Gastroesophageal sphincter (tissue), 4 donors: Measurements from ENCODE around the gene VEZF1. TPM values are rescaled to one million over a fixed set of nuclear protein-coding genes. Genes with fewer than 3 reads are reported as not detected.

ENCODE experiments used
- ATAC-seq: fragments of 150-250 bp; one replicate; pipeline ENCODE4 v1.9.1; 2016; ENCODE audit warnings: mild to moderate bottlenecking, moderate library complexity
- H3K27ac ChIP-seq, 4 donors: fragments of 200-600 bp; sonication (generic) in 3 of 4; 1 replicate in 3 of 4; 2 replicates in 1 of 4; pipeline ENCODE4 v1.5.1; 2016 to 2019
- H3K27me3 ChIP-seq: fragments of 200-600 bp; sonication (generic); one replicate; pipeline ENCODE4 v1.5.1; 2019
- H3K36me3 ChIP-seq, 2 donors: fragments of 200-600 bp; sonication (generic); one replicate each; pipeline ENCODE4 v1.5.1; 2019; ENCODE audit warnings: control low read depth in 1 of 2
- H3K4me1 ChIP-seq, 3 donors: fragments of 200-600 bp; sonication (generic); 1 replicate in 2 of 3; 2 replicates in 1 of 3; pipeline ENCODE4 v1.5.1; 2016 to 2019; ENCODE audit warnings: control low read depth in 2 of 3
- H3K4me3 ChIP-seq, 2 donors: fragments of 200-600 bp; sonication (generic); one replicate each; pipeline ENCODE4 v1.5.1; 2019; ENCODE audit warnings: mild to moderate bottlenecking in 1 of 2, moderate library complexity in 1 of 2
- H3K9me3 ChIP-seq, 3 donors: fragments of 200-600 bp; sonication (generic); one replicate each; pipeline ENCODE4 v1.5.1; 2017 to 2019; ENCODE audit warnings: control low read depth in 2 of 3
- CTCF ChIP-seq, 4 experiments: fragments of 200-600 bp in 2 of 4; fragments of 450-650 bp in 2 of 4; sonication (generic) in 1 of 4; IDR thresholded peaks; one replicate each; pipeline ENCODE4 v1.5.1; 2017 to 2019; ENCODE audit warnings: antibody characterized with exemption in 4 of 4, mild to moderate bottlenecking in 2 of 4, moderate library complexity in 2 of 4
- EP300 ChIP-seq: sonication (generic); formaldehyde crosslinking; IDR thresholded peaks from one replicate; pipeline ENCODE4 v1.6.1; 2017; ENCODE audit warnings: antibody characterized with exemption, mild to moderate bottlenecking
- POLR2A ChIP-seq, 2 donors: fragments of 450-650 bp; IDR thresholded peaks; one replicate each; pipeline ENCODE4 v1.6.1; 2017; ENCODE audit warnings: antibody characterized with exemption in 2 of 2, mild to moderate bottlenecking in 2 of 2, moderate library complexity in 1 of 2
- POLR2AphosphoS5 ChIP-seq: sonication (generic); formaldehyde crosslinking; IDR thresholded peaks from one replicate; pipeline ENCODE4 v1.6.1; 2017; ENCODE audit warnings: antibody characterized with exemption
- WGBS, 2 donors: methylation state at CpG; one replicate each; pipeline ENCODE4 v1.1.5; 2018; ENCODE audit warnings: low coverage in 1 of 2; 5-methylcytosine and 5-hydroxymethylcytosine counted together
- total RNA-seq, 4 donors: library from RNA; depleted of rRNA; stranded (reverse); fragments of >200 nt; gene quantifications; one replicate each; pipeline ENCODE4 v1.1.0, GENCODE V29; 2016

Gene VEZF1
- total RNA-seq, 4 donors from 2014 or later = 115 to 148 (median 132) TPM

DNA sequence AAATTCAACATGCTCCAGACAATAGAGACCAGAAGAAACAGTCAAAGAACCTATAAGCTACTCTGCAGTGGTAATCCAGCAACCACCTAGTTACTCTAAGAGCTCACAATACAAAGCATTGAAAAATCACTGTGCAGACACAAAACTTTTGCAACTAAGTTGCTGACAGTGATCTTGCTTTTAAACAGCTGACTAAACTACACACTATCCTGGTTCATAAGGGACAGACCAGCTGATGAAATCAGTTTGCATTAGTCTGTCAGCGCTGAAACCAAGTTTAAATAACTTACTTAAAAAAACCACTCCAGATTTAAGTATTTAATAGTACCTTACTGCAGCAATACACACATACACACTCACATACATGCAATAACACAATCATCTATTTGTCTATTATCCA is 4.6 kb downstream of the VEZF1 start:
- TF ChIP-seq EP300 = no peak
- no peak for TF ChIP-seq POLR2AphosphoS5
- Histone ChIP-seq H3K27me3 (no peaks in the 10 kb centered on the region), H3K27ac (peak overlapping the region; percentile 77 to 98 (median 95)), H3K9me3 (no peaks in the 10 kb centered on the region), H3K4me3 (no peak overlapping the region), H3K4me1 (peaks cover 27 to 82% (median 39%) of the 10 kb centered on the region in 3 donors), H3K36me3 (peaks cover 10 to 37% of the 10 kb centered on the region in 2 donors)
- ATAC-seq = no peak
- WGBS, 2 donors = 18 to 64% methylated on average over 1 of the region's 1 CpG

DNA sequence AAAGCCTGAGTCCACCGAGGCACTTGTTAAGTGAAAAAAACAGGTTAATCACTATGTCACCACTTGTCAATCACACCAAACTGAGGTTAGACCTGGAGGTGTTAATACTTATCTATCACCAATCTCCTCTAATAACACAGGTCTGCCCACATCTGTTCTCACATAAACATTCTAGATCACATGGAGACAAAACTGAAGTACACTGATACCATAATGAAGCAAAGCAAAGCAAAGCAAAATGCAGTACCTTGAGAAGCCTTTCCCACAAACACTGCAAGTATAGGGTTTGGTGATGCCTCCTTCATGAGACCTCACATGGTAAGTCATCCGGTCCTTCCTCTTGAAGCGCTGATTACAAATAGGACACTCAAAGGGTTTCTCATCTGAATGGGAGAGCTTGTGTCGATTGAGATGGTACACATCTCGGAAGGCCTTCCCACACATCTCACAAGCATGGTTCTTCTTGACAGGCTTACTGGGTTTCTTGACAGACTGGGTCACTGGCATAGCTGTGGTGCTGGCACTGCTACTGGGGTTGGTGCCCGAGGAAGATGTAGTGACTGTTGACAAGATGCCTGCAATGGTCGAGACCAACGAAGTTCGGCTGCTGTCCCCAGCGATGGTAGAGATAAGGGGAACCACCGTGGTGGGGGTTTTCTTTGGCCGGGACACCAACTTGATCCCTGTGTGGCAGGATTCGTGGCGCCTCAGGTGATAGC is 5.4 kb downstream of the VEZF1 start:
- 53 to 69% methylated on average over 10 to 12 of the region's 14 CpGs for WGBS, 2 donors
- H3K4me3 ChIP-seq = peak overlapping the region in 1 of 2 donors; percentile 1
- H3K27me3 ChIP-seq = no peaks in the 10 kb centered on the region
- H3K9me3 ChIP-seq = no peaks in the 10 kb centered on the region
- ATAC-seq = no peak
- peaks cover 10 to 46% of the 10 kb centered on the region in 2 donors for H3K36me3 ChIP-seq
- no peak for TF ChIP-seq POLR2AphosphoS5
- no peak for TF ChIP-seq EP300
- TF ChIP-seq POLR2A (IDR thresholded peaks at IDR 0.05) = no peak
- TF ChIP-seq CTCF (IDR thresholded peaks at IDR 0.05) = no peak
- H3K4me1 ChIP-seq = peaks cover 27 to 89% (median 39%) of the 10 kb centered on the region in 3 donors
- H3K27ac ChIP-seq = peak overlapping the region in 3 of 4 donors; percentile 77 to 98 (median 96)

DNA sequence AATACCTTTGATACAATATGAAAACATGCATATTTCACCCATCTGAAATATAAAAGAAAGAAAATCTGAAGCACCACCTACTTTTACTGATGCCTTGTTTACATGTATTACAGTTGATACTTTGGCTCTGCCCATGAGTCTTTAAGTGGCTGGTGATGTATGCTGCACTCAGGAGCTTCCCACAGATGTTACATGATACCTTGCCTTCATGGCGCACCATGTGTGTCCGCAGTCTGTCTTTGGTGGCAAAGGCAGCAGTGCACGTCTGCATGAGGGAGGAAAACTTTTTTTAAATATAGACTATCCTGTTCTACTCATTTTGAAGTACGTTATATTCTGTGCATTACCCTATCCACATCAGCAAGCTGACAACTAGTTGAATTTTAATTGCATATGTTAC is 7.5 kb downstream of the VEZF1 start:
- 76 to 93% methylated on average over 3 to 4 of the region's 4 CpGs for WGBS, 2 donors
- Histone ChIP-seq H3K36me3 (peaks cover 14 to 67% of the 10 kb centered on the region in 2 donors), H3K4me1 (peaks cover 30 to 98% (median 38%) of the 10 kb centered on the region in 3 donors)

GRCh38 chr17:57979076-57979475 is 9.0 kb downstream of the VEZF1 start:
- 30 to 100% methylated on average over 1 of the region's 1 CpG for WGBS, 2 donors
- no peak overlapping the region for H3K4me3 ChIP-seq
- peaks cover 26 to 96% (median 34%) of the 10 kb centered on the region in 3 donors for H3K4me1 ChIP-seq
- no peak for TF ChIP-seq POLR2A (IDR thresholded peaks at IDR 0.05)
- TF ChIP-seq POLR2AphosphoS5 = no peak
- TF ChIP-seq EP300 = no peak
- no peak for TF ChIP-seq CTCF (IDR thresholded peaks at IDR 0.05)
- H3K36me3 ChIP-seq = peaks cover 14 to 79% of the 10 kb centered on the region in 2 donors
- H3K27ac ChIP-seq = no peak overlapping the region
- no peak for ATAC-seq
- no peaks in the 10 kb centered on the region for H3K27me3 ChIP-seq
- H3K9me3 ChIP-seq = no peaks in the 10 kb centered on the region

More for the DNA sequence above, 7.5 kb downstream of the VEZF1 start:
- H3K27me3 ChIP-seq = no peaks in the 10 kb centered on the region
- no peaks in the 10 kb centered on the region for H3K9me3 ChIP-seq
- TF ChIP-seq CTCF (IDR thresholded peaks at IDR 0.05) = no peak
- TF ChIP-seq POLR2A (IDR thresholded peaks at IDR 0.05) = no peak
- no peak for TF ChIP-seq EP300
- no peak for TF ChIP-seq POLR2AphosphoS5
- ATAC-seq = no peak
- H3K27ac ChIP-seq = no peak overlapping the region
- H3K4me3 ChIP-seq = no peak overlapping the region

DNA sequence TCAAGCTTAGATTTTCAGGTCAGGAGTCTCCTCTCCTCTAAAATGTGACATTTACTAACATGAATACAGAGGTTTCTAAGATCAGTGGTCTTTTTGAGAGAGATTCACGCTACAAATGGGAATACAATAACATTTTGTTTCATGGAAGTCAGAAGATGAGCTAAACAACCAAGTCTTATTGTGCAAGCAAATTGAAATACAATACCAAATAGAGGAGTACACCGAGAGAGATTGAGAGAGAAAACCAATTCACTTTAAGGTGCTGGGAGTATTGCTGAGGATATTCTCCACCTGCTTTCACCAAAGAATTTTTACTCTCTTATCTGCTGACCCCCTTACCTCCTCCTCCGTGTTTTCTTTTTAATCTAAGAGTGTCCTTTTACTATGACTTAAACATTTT is 11.5 kb downstream of the VEZF1 start:
- Histone ChIP-seq H3K27ac (peak overlapping the region in 1 of 4 donors; percentile 22), H3K4me1 (peaks cover 11 to 71% (median 14%) of the 10 kb centered on the region in 3 donors), H3K9me3 (no peaks in the 10 kb centered on the region), H3K4me3 (no peak overlapping the region), H3K36me3 (peaks cover 14 to 96% of the 10 kb centered on the region in 2 donors), H3K27me3 (no peaks in the 10 kb centered on the region)
- no peak for ATAC-seq
- no peak for TF ChIP-seq EP300
- TF ChIP-seq POLR2A (IDR thresholded peaks at IDR 0.05) = no peak
- no peak for TF ChIP-seq POLR2AphosphoS5
- TF ChIP-seq CTCF (IDR thresholded peaks at IDR 0.05) = no peak
- 63 to 77% methylated on average over 3 of the region's 3 CpGs for WGBS, 2 donors
